NK-92 treated with Interleukin-12 subunit alpha and Interleukin-12 subunit beta, amount 100 ng/mL, for 24 hours (cell line): Measurements from ENCODE around the gene DDX47.
"Not testable (repeated sequence)": the region's sequence is repeated elsewhere in the genome, so short reads cannot be mapped to it uniquely, and the experiment has no call there.

Experiments used
- DNase-seq: peaks from one replicate; lab custom pipeline; 2025; lab: John Stamatoyannopoulos, UW

The DDX47 gene

GRCh38 chr12:12797794-12798152, 15.4 kb upstream of the DDX47 start:
- no peak for DNase-seq

GRCh38 chr12:12798480-12798879, 14.7 kb upstream of the DDX47 start:
- no peak for DNase-seq

GRCh38 chr12:12799163-12799920, 13.8 kb upstream of the DDX47 start:
- DNase-seq = no peak

- no peak for DNase-seq
These were observed 12.6 kb upstream of the DDX47 start for GRCh38 chr12:12800406-12801180.

- not testable (repeated sequence) for DNase-seq
These were observed 11.5 kb upstream of the DDX47 start for GRCh38 chr12:12801656-12802055.

- DNase-seq = peak; percentile 21
These were observed 10.0 kb upstream of the DDX47 start for GRCh38 chr12:12803186-12803585.

GRCh38 chr12:12804011-12804410, 9.1 kb upstream of the DDX47 start:
- no peak for DNase-seq

GRCh38 chr12:12804432-12804886, 8.7 kb upstream of the DDX47 start:
- DNase-seq = no peak

- DNase-seq = no peak
These were observed 6.2 kb upstream of the DDX47 start for GRCh38 chr12:12806784-12807516.

- DNase-seq = not testable (repeated sequence)
These were observed 5.6 kb upstream of the DDX47 start for GRCh38 chr12:12807517-12807903.

GRCh38 chr12:12807970-12808702, 5.0 kb upstream of the DDX47 start:
- no peak for DNase-seq

- DNase-seq = no peak
These were observed 2.6 kb upstream of the DDX47 start for GRCh38 chr12:12810553-12811021.

- DNase-seq = no peak
These were observed 1.8 kb upstream of the DDX47 start for GRCh38 chr12:12811343-12811742.

- no peak for DNase-seq
These were observed 972 bp upstream of the DDX47 start for GRCh38 chr12:12812174-12812573.

GRCh38 chr12:12812618-12813119, 477 bp upstream of the DDX47 start:
- no peak for DNase-seq

GRCh38 chr12:12817616-12818015, 4.5 kb downstream of the DDX47 start:
- no peak for DNase-seq

GRCh38 chr12:12818701-12819100, 5.6 kb downstream of the DDX47 start:
- DNase-seq = no peak

GRCh38 chr12:12819221-12819620, 6.1 kb downstream of the DDX47 start:
- no peak for DNase-seq

GRCh38 chr12:12819752-12820311, 6.7 kb downstream of the DDX47 start:
- no peak for DNase-seq

GRCh38 chr12:12820376-12820775, 7.2 kb downstream of the DDX47 start:
- not testable (repeated sequence) for DNase-seq

- DNase-seq = no peak
These were observed 8.8 kb downstream of the DDX47 start for GRCh38 chr12:12821975-12822374.
